ENCODE results near the gene MTHFS. TPM values are rescaled to one million over a fixed set of nuclear protein-coding genes. Genes with fewer than 3 reads are reported as not detected.

The MTHFS gene
- total RNA-seq, 1 experiment from 2014 or later = 19.0 TPM

GRCh38 chr15:79874242-79874641 is 22.6 kb downstream of the MTHFS start:
- Histone ChIP-seq H3K4me3 (no peak overlapping the region), H3K27me3 (no peaks in the 10 kb centered on the region), H3K4me1 (no peaks in the 10 kb centered on the region), H3K36me3 (peaks cover 39% of the 10 kb centered on the region), H3K27ac (peak overlapping the region; percentile 15; the same call in 1 of the 2 replicates), H3K9me3 (replicated peaks) (peaks cover 21% of the 10 kb centered on the region)
- peak; percentile 20 to 24 for DNase-seq

- DNase-seq = no peak
- H3K4me3 ChIP-seq = no peak overlapping the region
- peak overlapping the region; percentile 4; the same call in 1 of the 2 replicates for H3K27ac ChIP-seq
- H3K9me3 ChIP-seq (replicated peaks) = peaks cover 12% of the 10 kb centered on the region
- H3K27me3 ChIP-seq = no peaks in the 10 kb centered on the region
- H3K4me1 ChIP-seq = no peaks in the 10 kb centered on the region
- peaks cover 33% of the 10 kb centered on the region for H3K36me3 ChIP-seq
These were observed 24.3 kb downstream of the MTHFS start for GRCh38 chr15:79872358-79873017.

GRCh38 chr15:79868554-79868953 is 28.3 kb downstream of the MTHFS start:
- Histone ChIP-seq H3K27ac (no peak overlapping the region), H3K9me3 (replicated peaks) (no peaks in the 10 kb centered on the region; the same call in none of the 2 replicates), H3K36me3 (peaks cover 15% of the 10 kb centered on the region; the same call in 1 of the 2 replicates), H3K4me1 (no peaks in the 10 kb centered on the region), H3K27me3 (no peaks in the 10 kb centered on the region), H3K4me3 (no peak overlapping the region)
- DNase-seq = no peak

GRCh38 chr15:79863886-79864285 is 32.9 kb downstream of the MTHFS start:
- Histone ChIP-seq H3K9me3 (replicated peaks) (no peaks in the 10 kb centered on the region), H3K27ac (no peak overlapping the region), H3K27me3 (no peaks in the 10 kb centered on the region), H3K36me3 (0 out of 2 replicates have a peak, but pooled peaks cover 7% of the 10 kb centered on the region), H3K4me1 (no peaks in the 10 kb centered on the region), H3K4me3 (no peak overlapping the region)
- no peak for DNase-seq

GRCh38 chr15:79862191-79862590 is 34.6 kb downstream of the MTHFS start:
- Histone ChIP-seq H3K4me1 (no peaks in the 10 kb centered on the region), H3K27ac (no peak overlapping the region), H3K36me3 (0 out of 2 replicates have a peak, but pooled peaks cover 3% of the 10 kb centered on the region), H3K9me3 (replicated peaks) (no peaks in the 10 kb centered on the region), H3K27me3 (no peaks in the 10 kb centered on the region), H3K4me3 (no peak overlapping the region)
- DNase-seq = no peak

- 0 out of 2 replicates have a peak, but pooled peaks cover 3% of the 10 kb centered on the region for H3K36me3 ChIP-seq
- no peak for DNase-seq
- no peaks in the 10 kb centered on the region for H3K4me1 ChIP-seq
- H3K9me3 ChIP-seq (replicated peaks) = no peaks in the 10 kb centered on the region
- H3K27ac ChIP-seq = no peak overlapping the region
- no peak overlapping the region for H3K4me3 ChIP-seq
- H3K27me3 ChIP-seq = no peaks in the 10 kb centered on the region
These were observed 36.2 kb downstream of the MTHFS start for GRCh38 chr15:79860661-79861060.

- H3K27ac ChIP-seq = no peak overlapping the region
- H3K4me3 ChIP-seq = no peak overlapping the region
- H3K4me1 ChIP-seq = no peaks in the 10 kb centered on the region
- H3K36me3 ChIP-seq = no peaks in the 10 kb centered on the region
- H3K27me3 ChIP-seq = no peaks in the 10 kb centered on the region
- DNase-seq = no peak
- no peaks in the 10 kb centered on the region for H3K9me3 ChIP-seq (replicated peaks)
These were observed 38.3 kb downstream of the MTHFS start for GRCh38 chr15:79858469-79858868.

GRCh38 chr15:79853492-79854328 is 43.1 kb downstream of the MTHFS start:
- peak; percentile 54 to 81 for DNase-seq
- H3K4me1 ChIP-seq = no peaks in the 10 kb centered on the region
- no peaks in the 10 kb centered on the region for H3K27me3 ChIP-seq
- H3K9me3 ChIP-seq (replicated peaks) = no peaks in the 10 kb centered on the region
- no peaks in the 10 kb centered on the region for H3K36me3 ChIP-seq
- H3K27ac ChIP-seq = no peak overlapping the region
- no peak overlapping the region for H3K4me3 ChIP-seq

- Histone ChIP-seq H3K27ac (no peak overlapping the region), H3K4me1 (no peaks in the 10 kb centered on the region), H3K27me3 (no peaks in the 10 kb centered on the region), H3K9me3 (replicated peaks) (no peaks in the 10 kb centered on the region), H3K4me3 (no peak overlapping the region), H3K36me3 (0 out of 2 replicates have a peak, but pooled peaks cover 2% of the 10 kb centered on the region)
- peak; percentile 22 to 45 for DNase-seq
These were observed 47.0 kb downstream of the MTHFS start for GRCh38 chr15:79849789-79850188.

GRCh38 chr15:79846539-79846938 is 50.3 kb downstream of the MTHFS start:
- no peak overlapping the region for H3K27ac ChIP-seq
- H3K4me3 ChIP-seq = no peak overlapping the region
- DNase-seq = no peak

GRCh38 chr15:79844221-79844620 is 52.6 kb downstream of the MTHFS start:
- H3K27me3 ChIP-seq = no peaks in the 10 kb centered on the region
- DNase-seq = no peak
- H3K36me3 ChIP-seq = peaks cover 4% of the 10 kb centered on the region; the same call in 1 of the 2 replicates
- no peaks in the 10 kb centered on the region for H3K9me3 ChIP-seq (replicated peaks)
- no peak overlapping the region for H3K27ac ChIP-seq
- no peaks in the 10 kb centered on the region for H3K4me1 ChIP-seq
- H3K4me3 ChIP-seq = no peak overlapping the region

More at GRCh38 chr15:79846539-79846938, 50.3 kb downstream of the MTHFS start:
- Histone ChIP-seq H3K9me3 (replicated peaks) (no peaks in the 10 kb centered on the region), H3K36me3 (peaks cover 4% of the 10 kb centered on the region; the same call in 1 of the 2 replicates), H3K27me3 (no peaks in the 10 kb centered on the region), H3K4me1 (no peaks in the 10 kb centered on the region)

GRCh38 chr15:79837846-79838245 is 59.0 kb downstream of the MTHFS start:
- Histone ChIP-seq H3K27me3 (no peaks in the 10 kb centered on the region), H3K4me3 (no peak overlapping the region), H3K4me1 (no peaks in the 10 kb centered on the region), H3K9me3 (replicated peaks) (no peaks in the 10 kb centered on the region), H3K36me3 (no peaks in the 10 kb centered on the region), H3K27ac (no peak overlapping the region)
- DNase-seq = no peak

GRCh38 chr15:79834495-79834894 is 62.3 kb downstream of the MTHFS start:
- Histone ChIP-seq H3K9me3 (replicated peaks) (no peaks in the 10 kb centered on the region), H3K4me1 (no peaks in the 10 kb centered on the region), H3K36me3 (no peaks in the 10 kb centered on the region), H3K27me3 (no peaks in the 10 kb centered on the region), H3K4me3 (no peak overlapping the region), H3K27ac (no peak overlapping the region)
- peak in 1 of 2 experiments; percentile 12 for DNase-seq

- Histone ChIP-seq H3K27me3 (no peaks in the 10 kb centered on the region), H3K9me3 (replicated peaks) (no peaks in the 10 kb centered on the region), H3K27ac (no peak overlapping the region), H3K36me3 (no peaks in the 10 kb centered on the region), H3K4me1 (no peaks in the 10 kb centered on the region), H3K4me3 (no peak overlapping the region)
- no peak for DNase-seq
These were observed 64.3 kb downstream of the MTHFS start for GRCh38 chr15:79832367-79833120.

Measured in SJCRH30 (cell line).